ENCODE measurements around the gene ALX4.

- TF ChIP-seq CTBP1 (IDR thresholded peaks at IDR 0.05; ENCODE audit: borderline replicate concordance) (no peak), BHLHE40 (IDR thresholded peaks at IDR 0.05; ENCODE audit: borderline replicate concordance) (no peak), HDGF (IDR thresholded peaks at IDR 0.05; ENCODE audit: borderline replicate concordance) (no peak), FOXA1 (IDR thresholded peaks at IDR 0.05) (no peak), SUZ12 (IDR thresholded peaks at IDR 0.05) (no peak), NFRKB (IDR thresholded peaks at IDR 0.05) (no peak), SP1 (IDR thresholded peaks at IDR 0.05) (no peak), ARNT (IDR thresholded peaks at IDR 0.05) (no peak), ELF4 (IDR thresholded peaks at IDR 0.05) (no peak), FOXM1 (IDR thresholded peaks at IDR 0.05; ENCODE audit: borderline replicate concordance) (no peak)
Measured at GRCh38 chr11:44298862-44299261, 11.1 kb downstream of the ALX4 start.
